ENCODE results near the gene MOXD1. TPM values are rescaled to one million over a fixed set of nuclear protein-coding genes. Genes with fewer than 3 reads are reported as not detected.
"Not testable (repeated sequence)": the region's sequence is repeated elsewhere in the genome, so short reads cannot be mapped to it uniquely, and the experiment has no call there.

Gene MOXD1
- total RNA-seq, 4 donors from 2014 or later = 27.6 to 260 (median 58.9) TPM

- Histone ChIP-seq H3K27me3 (no peaks in the 10 kb centered on the region), H3K36me3 (no peaks in the 10 kb centered on the region)
Observed at GRCh38 chr6:132357120-132357519, 44.2 kb downstream of the MOXD1 start.

DNA sequence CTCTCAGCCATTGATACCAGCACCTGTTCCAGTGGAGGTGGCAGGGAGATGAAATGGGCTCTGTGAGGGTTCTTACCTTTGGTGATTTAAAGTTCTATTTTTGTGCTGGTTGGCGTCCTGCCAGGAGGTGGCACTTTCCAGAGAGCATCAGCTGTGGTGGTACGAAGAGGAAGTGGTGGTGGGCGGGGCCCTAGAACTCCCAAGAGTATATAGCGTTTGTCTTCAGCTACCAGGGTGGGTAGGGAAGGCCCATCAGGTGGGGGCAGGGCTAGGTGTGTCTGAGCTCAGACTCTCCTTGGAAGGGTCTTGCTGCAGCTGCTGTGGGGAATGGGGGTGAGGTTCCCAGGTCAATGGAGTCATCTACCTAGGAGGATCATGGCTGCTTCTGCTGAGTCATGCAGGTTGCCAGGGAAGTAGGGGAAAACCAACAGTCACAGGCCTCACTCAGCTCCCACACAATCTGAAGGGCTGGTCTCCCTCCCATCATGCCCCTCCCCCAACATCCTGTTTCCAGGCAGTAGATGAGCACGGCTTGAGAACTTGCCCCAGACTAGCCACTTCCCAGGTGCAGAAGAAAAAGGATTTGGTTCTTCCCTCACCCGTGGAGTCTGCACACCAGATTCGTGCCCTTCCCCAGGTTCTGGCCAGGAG lies 46.6 kb downstream of the MOXD1 start:
- TF ChIP-seq POLR2A (IDR thresholded peaks at IDR 0.05) = no peak
- no peak for TF ChIP-seq CTCF (IDR thresholded peaks at IDR 0.05)
- Histone ChIP-seq H3K4me1 (no peaks in the 10 kb centered on the region), H3K36me3 (no peaks in the 10 kb centered on the region), H3K27ac (no peak overlapping the region), H3K9me3 (no peaks in the 10 kb centered on the region), H3K4me3 (no peak overlapping the region), H3K27me3 (no peaks in the 10 kb centered on the region)
- DNase-seq = no peak
- intact Hi-C loops (cut with DNase I; ENCODE audit: low total_unique reads) = no loop called here

More at GRCh38 chr6:132357120-132357519, 44.2 kb downstream of the MOXD1 start:
- no peak overlapping the region for H3K27ac ChIP-seq
- no peak for DNase-seq
- no peaks in the 10 kb centered on the region for H3K4me1 ChIP-seq
- intact Hi-C loops (cut with DNase I; ENCODE audit: low total_unique reads) = no loop called here
- TF ChIP-seq POLR2A (IDR thresholded peaks at IDR 0.05) (no peak), CTCF (IDR thresholded peaks at IDR 0.05) (no peak)
- H3K9me3 ChIP-seq = no peaks in the 10 kb centered on the region
- H3K4me3 ChIP-seq = no peak overlapping the region

DNA sequence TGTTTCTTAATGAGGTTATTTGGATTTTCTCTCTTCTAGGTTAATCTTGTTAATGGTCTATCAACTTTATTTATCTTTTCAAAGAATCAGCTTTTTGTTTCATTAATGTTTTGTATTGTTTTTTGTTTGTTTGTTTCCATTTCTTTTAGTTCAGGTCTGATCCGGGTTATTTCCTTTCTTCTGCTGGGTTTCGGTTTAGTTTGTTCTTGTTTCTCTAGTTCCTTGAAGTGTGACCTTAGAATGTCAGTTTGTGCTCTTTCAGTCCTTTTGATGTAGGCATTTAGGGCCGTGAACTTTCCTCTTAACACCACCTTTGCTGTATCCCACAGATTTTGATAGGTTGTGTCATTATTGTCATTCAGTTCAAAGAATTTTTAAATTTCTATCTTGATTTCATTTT lies 49.3 kb downstream of the MOXD1 start:
- H3K9me3 ChIP-seq; DNase-seq; H3K4me1 ChIP-seq; H3K27me3 ChIP-seq; intact Hi-C loops (cut with DNase I; ENCODE audit: low total_unique reads); H3K27ac ChIP-seq; H3K36me3 ChIP-seq; H3K4me3 ChIP-seq: not testable (repeated sequence)

GRCh38 chr6:132348231-132348630 lies 53.0 kb downstream of the MOXD1 start:
- Histone ChIP-seq H3K27ac (no peak overlapping the region), H3K4me3 (no peak overlapping the region), H3K4me1 (no peaks in the 10 kb centered on the region), H3K36me3 (no peaks in the 10 kb centered on the region), H3K9me3 (no peaks in the 10 kb centered on the region), H3K27me3 (no peaks in the 10 kb centered on the region)
- no peak for DNase-seq
- TF ChIP-seq CTCF (IDR thresholded peaks at IDR 0.05) (no peak), POLR2A (IDR thresholded peaks at IDR 0.05) (no peak)
- intact Hi-C loops (cut with DNase I; ENCODE audit: low total_unique reads) = no loop called here

DNA sequence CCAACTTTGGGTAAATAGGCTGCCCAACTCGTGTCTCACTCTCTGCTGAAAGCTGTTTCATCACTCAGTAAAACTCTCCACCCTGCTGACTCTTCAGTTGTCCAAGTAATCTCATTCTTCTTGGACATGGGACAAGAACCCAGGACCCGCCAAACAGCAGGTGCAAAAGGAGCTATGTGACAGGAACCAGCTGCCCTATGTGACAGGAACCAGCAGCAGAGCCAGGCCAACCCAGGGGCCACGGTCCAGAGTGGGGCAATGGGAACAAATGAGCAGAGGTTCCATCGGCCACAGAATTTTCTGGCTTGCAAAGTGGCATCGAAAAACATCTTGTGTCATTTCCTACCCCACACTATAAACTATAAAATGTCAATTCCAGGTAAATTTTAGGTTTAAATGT lies 56.5 kb downstream of the MOXD1 start:
- Histone ChIP-seq H3K36me3 (no peaks in the 10 kb centered on the region), H3K4me1 (no peaks in the 10 kb centered on the region), H3K4me3 (no peak overlapping the region), H3K27me3 (no peaks in the 10 kb centered on the region), H3K9me3 (no peaks in the 10 kb centered on the region), H3K27ac (no peak overlapping the region)
- DNase-seq = no peak
- intact Hi-C loops (cut with DNase I; ENCODE audit: low total_unique reads) = no loop called here
- TF ChIP-seq POLR2A (IDR thresholded peaks at IDR 0.05) (no peak), CTCF (IDR thresholded peaks at IDR 0.05) (no peak)

DNA sequence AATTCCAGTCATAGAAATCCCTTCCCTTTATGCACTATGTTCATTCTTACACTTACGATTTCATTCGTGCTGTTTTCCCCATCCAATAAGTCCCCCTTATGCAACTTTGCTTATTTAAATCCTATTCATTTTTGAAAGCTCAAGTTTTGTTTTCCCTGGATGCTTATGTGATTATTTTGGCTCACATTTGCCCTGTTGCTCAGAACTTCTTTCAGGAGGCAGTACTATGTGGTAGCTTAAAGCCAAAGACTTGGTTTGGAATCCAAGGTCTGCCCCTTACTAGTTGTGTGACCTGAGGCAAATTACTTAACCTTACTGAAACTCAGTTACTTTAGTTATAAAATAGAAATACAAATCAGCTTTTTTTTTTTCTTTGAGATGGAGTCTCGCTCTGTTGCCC lies 59.6 kb downstream of the MOXD1 start:
- Histone ChIP-seq H3K4me1 (no peaks in the 10 kb centered on the region), H3K27me3 (no peaks in the 10 kb centered on the region), H3K36me3 (no peaks in the 10 kb centered on the region), H3K9me3 (no peaks in the 10 kb centered on the region), H3K4me3 (no peak overlapping the region), H3K27ac (no peak overlapping the region)
- intact Hi-C loops (cut with DNase I; ENCODE audit: low total_unique reads) = no loop called here
- DNase-seq = no peak
- TF ChIP-seq CTCF (IDR thresholded peaks at IDR 0.05) (no peak), POLR2A (IDR thresholded peaks at IDR 0.05) (no peak)
